Tibial nerve (tissue), 4 donors: ENCODE measurements around the gene AVP.

ENCODE experiments used
- EP300 ChIP-seq, 2 donors: sonication (generic); formaldehyde crosslinking; IDR thresholded peaks; one replicate each; pipeline ENCODE4 v1.6.1; 2017; ENCODE audit warnings: antibody characterized with exemption in 2 of 2, mild to moderate bottlenecking in 1 of 2
- POLR2A ChIP-seq, 2 donors: fragments of 450-650 bp; IDR thresholded peaks; one replicate each; pipeline ENCODE4 v1.6.1; 2017; ENCODE audit warnings: antibody characterized with exemption in 2 of 2, mild to moderate bottlenecking in 2 of 2, moderate library complexity in 2 of 2
- TF ChIP-seq, protein P1 (sequence below), 5 experiments: fragments of 200-600 bp in 3 of 5; fragments of 450-650 bp in 2 of 5; sonication (generic) in 3 of 5; IDR thresholded peaks; one replicate each; pipeline ENCODE4 v1.5.1; 2016 to 2019; ENCODE audit warnings: antibody characterized with exemption in 5 of 5, mild to moderate bottlenecking in 3 of 5, moderate library complexity in 2 of 5

DNA sequence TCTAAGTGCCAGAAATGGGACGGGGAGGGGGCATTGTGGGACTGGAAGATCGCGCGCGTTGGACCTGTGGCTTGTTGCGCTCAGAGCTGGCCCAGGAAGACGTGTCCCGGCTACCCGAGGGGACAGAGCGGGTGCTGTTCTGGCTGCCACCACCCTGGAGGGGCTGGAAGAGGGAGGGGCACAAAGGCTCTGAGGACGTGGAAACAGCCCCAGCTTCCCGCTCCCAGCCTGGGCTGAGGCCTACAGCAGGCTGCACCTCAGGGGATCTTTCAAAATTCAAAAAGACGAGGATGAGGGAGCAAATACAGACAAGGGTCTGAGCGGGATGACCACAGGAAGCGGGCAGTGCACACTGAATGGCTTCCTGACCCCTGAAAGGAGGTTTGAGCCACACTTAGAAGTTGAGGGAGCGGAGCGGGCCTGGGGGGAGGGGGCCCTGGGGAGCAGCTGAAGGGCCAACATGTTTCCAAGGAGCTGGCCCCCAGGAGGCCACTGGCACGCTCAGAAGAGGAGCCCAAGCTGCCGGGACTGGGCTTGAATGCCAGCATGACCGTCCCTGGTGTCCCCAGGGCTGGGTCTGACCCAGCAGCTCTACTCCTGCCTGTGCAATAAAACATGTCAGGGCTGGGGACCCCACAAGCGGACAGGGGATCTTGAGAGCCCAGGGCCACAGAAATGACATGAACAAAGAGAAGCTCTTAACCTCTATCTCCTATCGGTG, 11.8 kb downstream of the AVP start:
- no peak for TF ChIP-seq POLR2A (IDR thresholded peaks at IDR 0.05)
- TF ChIP-seq, protein P1, sequence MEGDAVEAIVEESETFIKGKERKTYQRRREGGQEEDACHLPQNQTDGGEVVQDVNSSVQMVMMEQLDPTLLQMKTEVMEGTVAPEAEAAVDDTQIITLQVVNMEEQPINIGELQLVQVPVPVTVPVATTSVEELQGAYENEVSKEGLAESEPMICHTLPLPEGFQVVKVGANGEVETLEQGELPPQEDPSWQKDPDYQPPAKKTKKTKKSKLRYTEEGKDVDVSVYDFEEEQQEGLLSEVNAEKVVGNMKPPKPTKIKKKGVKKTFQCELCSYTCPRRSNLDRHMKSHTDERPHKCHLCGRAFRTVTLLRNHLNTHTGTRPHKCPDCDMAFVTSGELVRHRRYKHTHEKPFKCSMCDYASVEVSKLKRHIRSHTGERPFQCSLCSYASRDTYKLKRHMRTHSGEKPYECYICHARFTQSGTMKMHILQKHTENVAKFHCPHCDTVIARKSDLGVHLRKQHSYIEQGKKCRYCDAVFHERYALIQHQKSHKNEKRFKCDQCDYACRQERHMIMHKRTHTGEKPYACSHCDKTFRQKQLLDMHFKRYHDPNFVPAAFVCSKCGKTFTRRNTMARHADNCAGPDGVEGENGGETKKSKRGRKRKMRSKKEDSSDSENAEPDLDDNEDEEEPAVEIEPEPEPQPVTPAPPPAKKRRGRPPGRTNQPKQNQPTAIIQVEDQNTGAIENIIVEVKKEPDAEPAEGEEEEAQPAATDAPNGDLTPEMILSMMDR (IDR thresholded peaks at IDR 0.05): no peak
- TF ChIP-seq EP300 (IDR thresholded peaks at IDR 0.05): no peak
